Measurements from ENCODE around the gene FOXI3. TPM values are rescaled to one million over a fixed set of nuclear protein-coding genes. Genes with fewer than 3 reads are reported as not detected.

Gene FOXI3
- total RNA-seq = 0.57 and 0.98 TPM in 2 replicates
- long read RNA-seq = 0 reads

GRCh38 chr2:88452565-88452905 lies at the start of gene FOXI3:
TSS of gene FOXI3 (minus strand) at chr2:88452693. CDS start at chr2:88452535, 158 bp downstream.
- H3K4me3 Mint-ChIP-seq (ENCODE audit: low read depth) = peak within 1 kb of the TSS; percentile 72
- peaks cover 6% of the 10 kb centered on the region for H3K4me1 Mint-ChIP-seq (ENCODE audit: low read depth)
- H3K27me3 Mint-ChIP-seq = peaks cover 59% of the 10 kb centered on the region
- no peak for TF ChIP-seq CTCF (IDR thresholded peaks at IDR 0.05; ENCODE audit: unreplicated experiment)
- DNase-seq (ENCODE audit: low spot score, unreplicated experiment) = peak; percentile 11
- no peaks in the 10 kb centered on the region for H3K36me3 Mint-ChIP-seq (ENCODE audit: insufficient read depth)
- no peaks in the 10 kb centered on the region for H3K9me3 Mint-ChIP-seq (ENCODE audit: low read depth)
- H3K27ac Mint-ChIP-seq = peak within 1 kb of the TSS; percentile 74

GRCh38 chr2:88500691-88501090 lies 48.2 kb upstream of the FOXI3 start:
- no peak for DNase-seq (ENCODE audit: low spot score, unreplicated experiment)
- Mint-ChIP-seq H3K27ac (no peak overlapping the region), H3K27me3 (peaks cover 3% of the 10 kb centered on the region), H3K4me1 (ENCODE audit: low read depth) (peaks cover 1% of the 10 kb centered on the region), H3K9me3 (ENCODE audit: low read depth) (peaks cover 3% of the 10 kb centered on the region), H3K36me3 (ENCODE audit: insufficient read depth) (no peaks in the 10 kb centered on the region), H3K4me3 (ENCODE audit: low read depth) (no peak overlapping the region)
- no peak for TF ChIP-seq CTCF (IDR thresholded peaks at IDR 0.05; ENCODE audit: unreplicated experiment)

GRCh38 chr2:88499204-88499603 lies 46.7 kb upstream of the FOXI3 start:
- Mint-ChIP-seq H3K4me3 (ENCODE audit: low read depth) (no peak overlapping the region), H3K27ac (no peak overlapping the region), H3K4me1 (ENCODE audit: low read depth) (peaks cover 1% of the 10 kb centered on the region), H3K9me3 (ENCODE audit: low read depth) (peaks cover 3% of the 10 kb centered on the region), H3K36me3 (ENCODE audit: insufficient read depth) (no peaks in the 10 kb centered on the region), H3K27me3 (peaks cover 3% of the 10 kb centered on the region)
- no peak for DNase-seq (ENCODE audit: low spot score, unreplicated experiment)
- no peak for TF ChIP-seq CTCF (IDR thresholded peaks at IDR 0.05; ENCODE audit: unreplicated experiment)

- peaks cover 6% of the 10 kb centered on the region for H3K27me3 Mint-ChIP-seq
- no peak for TF ChIP-seq CTCF (IDR thresholded peaks at IDR 0.05; ENCODE audit: unreplicated experiment)
- H3K9me3 Mint-ChIP-seq (ENCODE audit: low read depth) = no peaks in the 10 kb centered on the region
- H3K27ac Mint-ChIP-seq = no peak overlapping the region
- H3K4me3 Mint-ChIP-seq (ENCODE audit: low read depth) = no peak overlapping the region
- H3K36me3 Mint-ChIP-seq (ENCODE audit: insufficient read depth) = no peaks in the 10 kb centered on the region
- peaks cover 1% of the 10 kb centered on the region for H3K4me1 Mint-ChIP-seq (ENCODE audit: low read depth)
- DNase-seq (ENCODE audit: low spot score, unreplicated experiment) = no peak
These were observed 41.0 kb upstream of the FOXI3 start for GRCh38 chr2:88493481-88493880.

- Mint-ChIP-seq H3K27ac (no peak overlapping the region), H3K4me1 (ENCODE audit: low read depth) (peaks cover 1% of the 10 kb centered on the region), H3K4me3 (ENCODE audit: low read depth) (no peak overlapping the region), H3K9me3 (ENCODE audit: low read depth) (no peaks in the 10 kb centered on the region), H3K36me3 (ENCODE audit: insufficient read depth) (no peaks in the 10 kb centered on the region), H3K27me3 (peaks cover 6% of the 10 kb centered on the region)
- DNase-seq (ENCODE audit: low spot score, unreplicated experiment) = no peak
- TF ChIP-seq CTCF (IDR thresholded peaks at IDR 0.05; ENCODE audit: unreplicated experiment) = no peak
These were observed 39.5 kb upstream of the FOXI3 start for GRCh38 chr2:88492002-88492401.

All from progenitor cell of endocrine pancreas (in vitro differentiated cells).